Upper lobe of left lung (tissue), 4 donors: ENCODE measurements around the gene SULT1E1.

Experiments
- POLR2AphosphoS5 ChIP-seq, 2 donors: sonication (generic); formaldehyde crosslinking; IDR thresholded peaks; one replicate each; pipeline ENCODE4 v1.5.1; 2017; ENCODE audit warnings: antibody characterized with exemption in 2 of 2
- TF ChIP-seq, protein P1 (sequence below), 6 experiments: fragments of 450-650 bp in 4 of 6; fragments of 200-600 bp in 2 of 6; sonication (generic) in 2 of 6; IDR thresholded peaks; one replicate each; pipeline ENCODE4 v1.5.1; 2016 to 2019; ENCODE audit warnings: antibody characterized with exemption in 6 of 6

- TF ChIP-seq, protein P1, sequence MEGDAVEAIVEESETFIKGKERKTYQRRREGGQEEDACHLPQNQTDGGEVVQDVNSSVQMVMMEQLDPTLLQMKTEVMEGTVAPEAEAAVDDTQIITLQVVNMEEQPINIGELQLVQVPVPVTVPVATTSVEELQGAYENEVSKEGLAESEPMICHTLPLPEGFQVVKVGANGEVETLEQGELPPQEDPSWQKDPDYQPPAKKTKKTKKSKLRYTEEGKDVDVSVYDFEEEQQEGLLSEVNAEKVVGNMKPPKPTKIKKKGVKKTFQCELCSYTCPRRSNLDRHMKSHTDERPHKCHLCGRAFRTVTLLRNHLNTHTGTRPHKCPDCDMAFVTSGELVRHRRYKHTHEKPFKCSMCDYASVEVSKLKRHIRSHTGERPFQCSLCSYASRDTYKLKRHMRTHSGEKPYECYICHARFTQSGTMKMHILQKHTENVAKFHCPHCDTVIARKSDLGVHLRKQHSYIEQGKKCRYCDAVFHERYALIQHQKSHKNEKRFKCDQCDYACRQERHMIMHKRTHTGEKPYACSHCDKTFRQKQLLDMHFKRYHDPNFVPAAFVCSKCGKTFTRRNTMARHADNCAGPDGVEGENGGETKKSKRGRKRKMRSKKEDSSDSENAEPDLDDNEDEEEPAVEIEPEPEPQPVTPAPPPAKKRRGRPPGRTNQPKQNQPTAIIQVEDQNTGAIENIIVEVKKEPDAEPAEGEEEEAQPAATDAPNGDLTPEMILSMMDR (IDR thresholded peaks at IDR 0.05): no peak
- no peak for TF ChIP-seq POLR2AphosphoS5 (IDR thresholded peaks at IDR 0.05)
These were observed 66.2 kb downstream of the SULT1E1 start for GRCh38 chr4:69793732-69794131.
